ENCODE measurements around the gene USP12. TPM values are rescaled to one million over a fixed set of nuclear protein-coding genes. Genes with fewer than 3 reads are reported as not detected.

Gene USP12
- total and polyA plus RNA-seq, 7 donors: 13.1 to 31.7 (median 23.7) TPM

GRCh38 chr13:27211271-27211670 lies 39.7 kb upstream of the USP12 start:
- no peak for DNase-seq
- intact Hi-C loops (cut with DNase I): no loop called here
- no peak for ATAC-seq
- peaks cover 2% of the 10 kb centered on the region for H3K9me3 ChIP-seq
- no peaks in the 10 kb centered on the region for H3K36me3 ChIP-seq (ENCODE audit: insufficient read depth in 1 of 2, low read depth in 1 of 2)
- WGBS, 3 donors: 97 to 100% (median 98%) methylated on average over 1 of the region's 1 CpG
- H3K4me3 ChIP-seq: no peak overlapping the region
- H3K4me1 ChIP-seq: no peaks in the 10 kb centered on the region
- no peak for TF ChIP-seq CTCF (IDR thresholded peaks at IDR 0.05)
- no peaks in the 10 kb centered on the region for H3K27me3 ChIP-seq (ENCODE audit: insufficient read depth in 3 of 3, low read length in 2 of 3)
- H3K27ac ChIP-seq: no peak overlapping the region

- H3K9me3 ChIP-seq: peaks cover 2% of the 10 kb centered on the region
- H3K4me3 ChIP-seq: no peak overlapping the region
- TF ChIP-seq CTCF (IDR thresholded peaks at IDR 0.05): no peak
- WGBS, 3 donors: 95 to 97% (median 96%) methylated on average over 1 of the region's 1 CpG
- no peaks in the 10 kb centered on the region for H3K27me3 ChIP-seq (ENCODE audit: insufficient read depth in 3 of 3, low read length in 2 of 3)
- no peaks in the 10 kb centered on the region for H3K36me3 ChIP-seq (ENCODE audit: insufficient read depth in 1 of 2, low read depth in 1 of 2)
- H3K4me1 ChIP-seq: no peaks in the 10 kb centered on the region
- H3K27ac ChIP-seq: no peak overlapping the region
- ATAC-seq (no peak), DNase-seq (no peak)
- intact Hi-C loops (cut with DNase I): loop anchor here in 1 of 2 donors (10.0 kb wide), 1 partner anchor 224 kb away; no protein-coding TSS in a partner anchor
These were observed 36.9 kb upstream of the USP12 start for GRCh38 chr13:27208514-27208913.

GRCh38 chr13:27203854-27204253 lies 32.2 kb upstream of the USP12 start:
- Histone ChIP-seq H3K9me3 (no peaks in the 10 kb centered on the region), H3K36me3 (ENCODE audit: insufficient read depth in 1 of 2, low read depth in 1 of 2) (no peaks in the 10 kb centered on the region), H3K4me3 (no peak overlapping the region), H3K4me1 (no peaks in the 10 kb centered on the region), H3K27me3 (ENCODE audit: insufficient read depth in 3 of 3, low read length in 2 of 3) (no peaks in the 10 kb centered on the region), H3K27ac (no peak overlapping the region)
- intact Hi-C loops (cut with DNase I): loop anchor here (5.0 to 10.0 kb wide), 2 partner anchors 217 to 219 kb away; no protein-coding TSS in a partner anchor
- no peak for TF ChIP-seq CTCF (IDR thresholded peaks at IDR 0.05)
- ATAC-seq: peak in 1 of 4 donors; percentile 52
- WGBS, 3 donors: 70 to 78% (median 77%) methylated on average over 3 of the region's 3 CpGs
- no peak for DNase-seq

- no peak for TF ChIP-seq CTCF (IDR thresholded peaks at IDR 0.05)
- Histone ChIP-seq H3K36me3 (ENCODE audit: insufficient read depth in 1 of 2, low read depth in 1 of 2) (no peaks in the 10 kb centered on the region), H3K9me3 (no peaks in the 10 kb centered on the region), H3K27ac (no peak overlapping the region), H3K27me3 (ENCODE audit: insufficient read depth in 3 of 3, low read length in 2 of 3) (no peaks in the 10 kb centered on the region), H3K4me1 (no peaks in the 10 kb centered on the region), H3K4me3 (no peak overlapping the region)
- intact Hi-C loops (cut with DNase I): loop anchor here (5.0 to 10.0 kb wide), 2 partner anchors 216 to 218 kb away; no protein-coding TSS in a partner anchor
- no peak for ATAC-seq
- WGBS, 3 donors: 78 to 90% (median 83%) methylated on average over 4 of the region's 4 CpGs
- no peak for DNase-seq
These were observed 31.6 kb upstream of the USP12 start for GRCh38 chr13:27203186-27203585.

- Histone ChIP-seq H3K27ac (no peak overlapping the region), H3K4me3 (no peak overlapping the region)
These were observed 30.1 kb upstream of the USP12 start for GRCh38 chr13:27201661-27202060.

More at GRCh38 chr13:27201661-27202060, 30.1 kb upstream of the USP12 start:
- intact Hi-C loops (cut with DNase I): loop anchor here (5.0 to 10.0 kb wide), 2 partner anchors 214 to 217 kb away; no protein-coding TSS in a partner anchor
- TF ChIP-seq CTCF (IDR thresholded peaks at IDR 0.05): no peak
- H3K27me3 ChIP-seq (ENCODE audit: insufficient read depth in 3 of 3, low read length in 2 of 3): peaks cover 0 to 6% (median 0%) of the 10 kb centered on the region in 3 donors
- H3K9me3 ChIP-seq: no peaks in the 10 kb centered on the region
- H3K4me1 ChIP-seq: no peaks in the 10 kb centered on the region
- DNase-seq (no peak), ATAC-seq (no peak)
- 83 to 95% (median 85%) methylated on average over 1 of the region's 1 CpG for WGBS, 3 donors
- no peaks in the 10 kb centered on the region for H3K36me3 ChIP-seq (ENCODE audit: insufficient read depth in 1 of 2, low read depth in 1 of 2)

All from psoas muscle (tissue), 8 donors.